ENCODE measurements around the gene HOXB5.

HOXB5 gene

GRCh38 chr17:48636177-48637018 is 42.8 kb upstream of the HOXB5 start:
- Histone ChIP-seq H4K20me1 (ENCODE audit: insufficient read depth, low read length, poor library complexity, severe bottlenecking) (peaks cover 15% of the 10 kb centered on the region), H3K9me2 (replicated peaks; ENCODE audit: low read depth, low read length) (no peaks in the 10 kb centered on the region), H3K27me3 (ENCODE audit: insufficient read depth, low read length, poor library complexity, severe bottlenecking) (no peaks in the 10 kb centered on the region), H3K79me2 (ENCODE audit: insufficient read depth, low read length) (peaks cover 100% of the 10 kb centered on the region), H3K9ac (ENCODE audit: low read depth, low read length, poor library complexity, severe bottlenecking) (peak overlapping the region; percentile 98), H3K9me3 (ENCODE audit: insufficient read depth, low read depth, low read length) (no peaks in the 10 kb centered on the region), H3K36me3 (ENCODE audit: insufficient read depth, low read length) (peaks cover 10% of the 10 kb centered on the region; the same call in 1 of the 2 replicates), H3K4me3 (ENCODE audit: low read length, poor library complexity, severe bottlenecking) (peak overlapping the region; percentile 89), H3F3A (ENCODE audit: low read depth) (no peaks in the 10 kb centered on the region), H3K4me2 (ENCODE audit: low read depth, low read length, poor library complexity, severe bottlenecking) (peak overlapping the region; percentile 95), H2AFZ (ENCODE audit: low read length) (no peak overlapping the region), H3K4me1 (ENCODE audit: insufficient read depth, low read length, poor library complexity, severe bottlenecking) (peaks cover 79% of the 10 kb centered on the region)
- no peak for TF ChIP-seq EZH2phosphoT487 (IDR thresholded peaks at IDR 0.05; ENCODE audit: borderline replicate concordance)
- peak; percentile 71 for TF ChIP-seq CTCF (conservative IDR thresholded peaks at IDR 0.05; ENCODE audit: low read length)

- H3K9me3 ChIP-seq (ENCODE audit: insufficient read depth, low read depth, low read length): no peaks in the 10 kb centered on the region
- no peaks in the 10 kb centered on the region for H3K9me2 ChIP-seq (replicated peaks; ENCODE audit: low read depth, low read length)
- H3K4me1 ChIP-seq (ENCODE audit: insufficient read depth, low read length, poor library complexity, severe bottlenecking): peaks cover 62% of the 10 kb centered on the region
- peaks cover 15% of the 10 kb centered on the region for H4K20me1 ChIP-seq (ENCODE audit: insufficient read depth, low read length, poor library complexity, severe bottlenecking)
- H3K4me2 ChIP-seq (ENCODE audit: low read depth, low read length, poor library complexity, severe bottlenecking): peak overlapping the region; percentile 95
- no peak for TF ChIP-seq CTCF (conservative IDR thresholded peaks at IDR 0.05; ENCODE audit: low read length)
- no peak for TF ChIP-seq EZH2phosphoT487 (IDR thresholded peaks at IDR 0.05; ENCODE audit: borderline replicate concordance)
- no peaks in the 10 kb centered on the region for H3F3A ChIP-seq (ENCODE audit: low read depth)
- peak overlapping the region; percentile 98 for H3K9ac ChIP-seq (ENCODE audit: low read depth, low read length, poor library complexity, severe bottlenecking)
- H3K27me3 ChIP-seq (ENCODE audit: insufficient read depth, low read length, poor library complexity, severe bottlenecking): no peaks in the 10 kb centered on the region
- no peak overlapping the region for H2AFZ ChIP-seq (ENCODE audit: low read length)
- H3K4me3 ChIP-seq (ENCODE audit: low read length, poor library complexity, severe bottlenecking): peak overlapping the region; percentile 89
- H3K36me3 ChIP-seq (ENCODE audit: insufficient read depth, low read length): peaks cover 10% of the 10 kb centered on the region; the same call in 1 of the 2 replicates
- H3K79me2 ChIP-seq (ENCODE audit: insufficient read depth, low read length): peaks cover 100% of the 10 kb centered on the region
These were observed 41.1 kb upstream of the HOXB5 start for GRCh38 chr17:48634493-48635208.

- Histone ChIP-seq H3K27me3 (ENCODE audit: insufficient read depth, low read length, poor library complexity, severe bottlenecking) (no peaks in the 10 kb centered on the region), H3K4me3 (ENCODE audit: low read length, poor library complexity, severe bottlenecking) (peak overlapping the region; percentile 89), H3K4me2 (ENCODE audit: low read depth, low read length, poor library complexity, severe bottlenecking) (peak overlapping the region; percentile 95), H3K36me3 (ENCODE audit: insufficient read depth, low read length) (peaks cover 10% of the 10 kb centered on the region; the same call in 1 of the 2 replicates), H3F3A (ENCODE audit: low read depth) (no peaks in the 10 kb centered on the region), H4K20me1 (ENCODE audit: insufficient read depth, low read length, poor library complexity, severe bottlenecking) (peaks cover 9% of the 10 kb centered on the region), H3K4me1 (ENCODE audit: insufficient read depth, low read length, poor library complexity, severe bottlenecking) (peaks cover 54% of the 10 kb centered on the region), H2AFZ (ENCODE audit: low read length) (no peak overlapping the region), H3K9me2 (replicated peaks; ENCODE audit: low read depth, low read length) (no peaks in the 10 kb centered on the region), H3K9me3 (ENCODE audit: insufficient read depth, low read depth, low read length) (no peaks in the 10 kb centered on the region), H3K9ac (ENCODE audit: low read depth, low read length, poor library complexity, severe bottlenecking) (peak overlapping the region; percentile 98), H3K79me2 (ENCODE audit: insufficient read depth, low read length) (peaks cover 100% of the 10 kb centered on the region)
- TF ChIP-seq EZH2phosphoT487 (IDR thresholded peaks at IDR 0.05; ENCODE audit: borderline replicate concordance) (no peak), CTCF (conservative IDR thresholded peaks at IDR 0.05; ENCODE audit: low read length) (no peak)
These were observed 39.7 kb upstream of the HOXB5 start for GRCh38 chr17:48633266-48633677.

Data from Loucy (cell line).